Neuron (in vitro differentiated cells): Measurements from ENCODE around the gene VASN.
"Not testable (repeated sequence)": the region's sequence is repeated elsewhere in the genome, so short reads cannot be mapped to it uniquely, and the experiment has no call there.

Experiments
- H2AFZ ChIP-seq: one replicate; pipeline ENCODE4 v1.6.1; 2013; ENCODE audit warnings: low read depth, mild to moderate bottlenecking, inconsistent platforms, low read length, moderate library complexity
- H3K27me3 ChIP-seq: one replicate; pipeline ENCODE4 v1.6.1; 2013; ENCODE audit warnings: low read length; ENCODE audit not compliant: insufficient read depth
- H3K36me3 ChIP-seq: one replicate; pipeline ENCODE4 v1.6.1; 2013; ENCODE audit warnings: low read length; ENCODE audit not compliant: insufficient read depth
- H3K4me1 ChIP-seq: one replicate; pipeline ENCODE4 v1.6.1; 2013; ENCODE audit warnings: low read length; ENCODE audit not compliant: insufficient read depth
- H3K4me3 ChIP-seq: 2 replicates; pipeline ENCODE4 v1.5.1; 2013; ENCODE audit warnings: mild to moderate bottlenecking, low read length, moderate library complexity
- H3K9me3 ChIP-seq: one replicate; pipeline ENCODE4 v1.6.1; 2013; ENCODE audit warnings: low read length

The VASN gene

GRCh38 chr16:4332083-4332482, 39.6 kb upstream of the VASN start:
- H3K4me3 ChIP-seq, result no peak overlapping the region

GRCh38 chr16:4332623-4333307, 38.9 kb upstream of the VASN start:
- no peak overlapping the region for H3K4me3 ChIP-seq
- H3K27me3 ChIP-seq, result no peaks in the 10 kb centered on the region
- peaks cover 12% of the 10 kb centered on the region for H3K4me1 ChIP-seq
- H3K36me3 ChIP-seq, result peaks cover 42% of the 10 kb centered on the region
- H2AFZ ChIP-seq, result no peak overlapping the region
- no peaks in the 10 kb centered on the region for H3K9me3 ChIP-seq

More at GRCh38 chr16:4332083-4332482, 39.6 kb upstream of the VASN start:
- H3K4me1 ChIP-seq, result peaks cover 16% of the 10 kb centered on the region
- no peaks in the 10 kb centered on the region for H3K9me3 ChIP-seq
- no peak overlapping the region for H2AFZ ChIP-seq
- no peaks in the 10 kb centered on the region for H3K27me3 ChIP-seq
- peaks cover 35% of the 10 kb centered on the region for H3K36me3 ChIP-seq

DNA sequence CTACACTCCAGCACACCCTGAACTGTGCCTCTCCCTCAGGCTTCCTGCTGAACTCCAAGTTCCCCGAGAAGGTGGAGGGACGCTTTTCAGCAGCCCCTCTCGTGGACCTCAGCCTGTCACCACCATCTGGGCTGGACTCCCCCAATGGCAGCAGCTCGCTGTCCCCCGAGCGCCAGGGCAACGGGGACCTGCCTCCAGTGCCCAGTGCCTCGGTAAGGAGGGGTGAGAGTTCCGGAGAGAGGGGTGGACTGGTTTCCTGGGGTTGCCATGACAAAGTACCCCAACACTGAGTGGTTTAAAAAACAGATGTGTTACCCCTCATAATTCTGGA, 38.4 kb upstream of the VASN start:
- Histone ChIP-seq H3K27me3 (no peaks in the 10 kb centered on the region), H3K36me3 (peaks cover 42% of the 10 kb centered on the region), H3K9me3 (no peaks in the 10 kb centered on the region), H2AFZ (no peak overlapping the region), H3K4me1 (peaks cover 8% of the 10 kb centered on the region), H3K4me3 (no peak overlapping the region)

DNA sequence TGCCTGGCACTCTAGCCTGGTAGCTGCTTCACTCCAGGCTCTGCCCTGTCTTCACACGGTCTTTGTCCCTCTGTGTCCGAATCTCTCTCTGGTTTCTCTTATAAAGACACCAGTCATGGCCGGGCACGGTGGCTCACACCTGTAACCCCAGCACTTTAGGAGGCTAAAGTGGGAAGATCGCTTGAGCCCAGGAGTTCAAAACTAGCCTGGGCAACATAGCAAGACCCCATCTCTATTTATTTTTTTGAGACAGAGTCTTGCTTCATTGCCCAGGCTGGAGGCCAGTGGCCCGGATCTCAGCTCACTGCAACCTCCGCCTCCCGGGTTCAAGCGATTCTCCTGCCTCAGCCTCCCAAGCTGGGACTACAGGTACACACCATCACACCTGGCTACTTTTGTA, 37.9 kb upstream of the VASN start:
- not testable (repeated sequence) for H3K27me3 ChIP-seq, H3K4me1 ChIP-seq, H3K9me3 ChIP-seq, H2AFZ ChIP-seq, H3K4me3 ChIP-seq
- H3K36me3 ChIP-seq, result peaks cover 42% of the 10 kb centered on the region

DNA sequence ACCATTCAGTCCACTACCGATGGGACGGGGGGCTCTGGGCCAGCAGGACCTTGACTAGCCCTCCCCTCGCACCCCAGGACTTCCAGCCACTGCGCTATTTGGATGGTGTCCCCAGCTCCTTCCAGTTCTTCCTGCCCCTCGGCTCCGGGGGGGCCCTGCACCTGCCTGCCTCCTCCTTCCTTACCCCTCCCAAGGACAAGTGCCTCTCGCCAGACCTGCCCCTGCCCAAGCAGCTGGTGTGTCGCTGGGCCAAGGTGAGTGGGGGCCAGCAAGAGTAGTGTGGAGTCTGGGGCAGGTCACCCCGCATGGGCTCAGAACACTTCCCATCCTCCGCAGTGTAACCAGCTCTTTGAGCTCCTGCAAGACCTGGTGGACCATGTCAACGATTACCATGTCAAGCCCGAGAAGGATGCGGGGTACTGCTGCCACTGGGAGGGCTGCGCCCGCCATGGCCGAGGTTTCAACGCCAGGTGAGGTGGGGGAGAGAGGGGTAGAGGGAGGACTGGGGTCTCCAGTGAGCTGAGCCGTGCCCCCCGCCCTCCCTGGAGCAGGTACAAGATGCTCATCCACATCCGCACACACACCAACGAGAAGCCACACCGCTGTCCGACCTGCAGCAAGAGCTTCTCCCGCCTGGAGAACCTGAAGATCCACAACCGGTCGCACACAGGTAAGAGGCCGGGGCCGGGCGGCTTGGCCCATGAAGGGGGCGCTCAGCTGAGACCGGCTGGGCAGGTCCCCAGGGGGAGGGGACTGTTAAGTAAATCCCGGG, 36.7 kb upstream of the VASN start:
- Histone ChIP-seq H2AFZ (no peak overlapping the region), H3K9me3 (no peaks in the 10 kb centered on the region), H3K27me3 (no peaks in the 10 kb centered on the region), H3K4me1 (no peaks in the 10 kb centered on the region), H3K36me3 (peaks cover 49% of the 10 kb centered on the region), H3K4me3 (no peak overlapping the region)

GRCh38 chr16:4336701-4337539, 34.7 kb upstream of the VASN start:
- Histone ChIP-seq H3K27me3 (no peaks in the 10 kb centered on the region), H3K4me3 (no peak overlapping the region), H3K4me1 (no peaks in the 10 kb centered on the region), H2AFZ (no peak overlapping the region), H3K36me3 (peaks cover 57% of the 10 kb centered on the region), H3K9me3 (no peaks in the 10 kb centered on the region)

GRCh38 chr16:4337540-4338088, 34.0 kb upstream of the VASN start:
- H3K27me3 ChIP-seq, result no peaks in the 10 kb centered on the region
- H2AFZ ChIP-seq, result no peak overlapping the region
- no peaks in the 10 kb centered on the region for H3K4me1 ChIP-seq
- H3K36me3 ChIP-seq, result peaks cover 54% of the 10 kb centered on the region
- no peak overlapping the region for H3K4me3 ChIP-seq
- no peaks in the 10 kb centered on the region for H3K9me3 ChIP-seq

DNA sequence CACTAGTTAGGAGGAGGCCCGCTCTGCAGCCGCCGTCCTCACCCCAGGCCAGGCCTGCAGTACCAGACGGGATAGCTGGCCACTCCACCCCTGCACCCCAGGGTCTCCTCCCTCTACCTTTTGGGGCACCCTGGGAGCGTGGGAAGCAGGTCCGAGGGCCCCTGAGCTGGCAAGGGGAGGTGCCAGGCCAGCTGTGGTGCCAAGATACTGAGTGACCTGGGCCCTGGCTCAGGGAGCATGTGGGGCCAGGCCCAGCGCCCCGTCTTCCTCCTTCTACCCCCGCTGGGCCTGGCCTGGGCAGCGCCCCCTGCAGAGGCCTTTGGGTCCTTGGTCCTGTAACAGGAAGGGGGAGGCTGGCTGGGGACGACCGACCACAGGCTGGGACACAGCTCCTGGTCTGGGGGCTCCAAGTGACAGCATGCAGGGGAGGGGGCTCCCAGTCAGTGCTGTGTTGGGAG, 33.5 kb upstream of the VASN start:
- no peak overlapping the region for H2AFZ ChIP-seq
- H3K27me3 ChIP-seq, result no peaks in the 10 kb centered on the region
- no peaks in the 10 kb centered on the region for H3K9me3 ChIP-seq
- no peak overlapping the region for H3K4me3 ChIP-seq
- H3K4me1 ChIP-seq, result no peaks in the 10 kb centered on the region
- H3K36me3 ChIP-seq, result peaks cover 51% of the 10 kb centered on the region

DNA sequence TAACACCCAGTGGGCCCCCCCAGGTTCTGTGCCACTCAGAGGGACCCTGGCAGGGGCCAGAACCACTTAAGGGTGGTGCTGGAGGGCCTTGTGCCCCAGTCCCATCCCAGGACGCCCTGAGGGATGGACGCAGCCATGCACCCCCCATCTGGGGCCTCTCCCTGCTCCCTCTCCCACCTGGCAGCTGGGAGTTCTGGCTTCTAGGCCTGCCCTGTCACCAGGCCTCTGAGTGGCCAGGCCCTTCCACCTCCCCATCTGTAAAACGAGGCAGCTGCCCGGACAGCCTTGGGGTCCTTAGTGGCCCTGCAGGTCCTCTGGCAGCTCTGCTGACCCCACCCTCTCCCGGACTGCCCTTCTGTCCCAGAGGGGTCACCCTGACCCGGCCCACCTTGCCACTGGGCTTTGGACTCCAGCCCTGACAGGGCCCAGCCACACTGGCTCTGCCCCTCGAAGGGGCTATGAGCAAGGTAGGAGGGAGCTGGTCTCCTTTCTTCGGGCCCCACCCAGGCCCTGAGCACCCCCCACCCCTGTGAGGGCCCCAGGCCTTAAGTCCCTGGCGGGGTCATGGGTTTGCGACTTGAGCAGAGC, 32.8 kb upstream of the VASN start:
- Histone ChIP-seq H3K27me3 (no peaks in the 10 kb centered on the region), H2AFZ (no peak overlapping the region), H3K36me3 (peaks cover 46% of the 10 kb centered on the region), H3K9me3 (no peaks in the 10 kb centered on the region), H3K4me3 (no peak overlapping the region), H3K4me1 (no peaks in the 10 kb centered on the region)

- Histone ChIP-seq H3K27me3 (no peaks in the 10 kb centered on the region), H3K4me3 (no peak overlapping the region), H2AFZ (no peak overlapping the region), H3K36me3 (peaks cover 46% of the 10 kb centered on the region), H3K9me3 (no peaks in the 10 kb centered on the region), H3K4me1 (no peaks in the 10 kb centered on the region)
Measured at GRCh38 chr16:4339455-4339854, 32.2 kb upstream of the VASN start.

- H2AFZ ChIP-seq, result no peak overlapping the region
- H3K4me1 ChIP-seq, result no peaks in the 10 kb centered on the region
- no peaks in the 10 kb centered on the region for H3K27me3 ChIP-seq
- no peak overlapping the region for H3K4me3 ChIP-seq
- H3K9me3 ChIP-seq, result no peaks in the 10 kb centered on the region
- H3K36me3 ChIP-seq, result peaks cover 41% of the 10 kb centered on the region
Measured at GRCh38 chr16:4339909-4340308, 31.7 kb upstream of the VASN start.

DNA sequence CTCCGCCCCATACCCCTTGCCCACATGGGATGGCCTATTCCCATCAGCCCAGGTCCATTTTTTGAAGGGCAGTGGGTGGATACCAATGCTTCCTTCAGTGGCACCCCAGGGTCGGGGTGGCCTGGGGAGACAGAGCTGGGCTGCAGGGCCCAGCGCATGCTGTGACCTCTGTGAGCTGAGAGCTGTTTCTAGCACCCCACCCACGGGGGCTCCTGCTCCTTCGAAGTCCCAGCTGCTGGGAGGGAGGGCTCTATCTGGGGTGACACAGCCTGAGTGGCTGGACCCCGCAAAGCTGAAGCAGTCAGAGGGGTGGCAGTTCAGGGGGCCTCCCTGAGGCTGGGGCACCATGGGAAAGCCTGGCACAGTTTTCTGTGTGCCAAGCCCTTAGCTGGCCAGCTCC, 31.2 kb upstream of the VASN start:
- peaks cover 36% of the 10 kb centered on the region for H3K36me3 ChIP-seq
- no peaks in the 10 kb centered on the region for H3K4me1 ChIP-seq
- H3K4me3 ChIP-seq, result no peak overlapping the region
- no peak overlapping the region for H2AFZ ChIP-seq
- no peaks in the 10 kb centered on the region for H3K9me3 ChIP-seq
- H3K27me3 ChIP-seq, result no peaks in the 10 kb centered on the region
